ENCODE measurements around the gene ADAMTS8.

The ADAMTS8 gene

GRCh38 chr11:130436171-130436570 lies 7.8 kb upstream of the ADAMTS8 start:
- peaks cover 20% of the 10 kb centered on the region for H3K4me1 ChIP-seq (ENCODE audit: low read length)
- H3K4me2 ChIP-seq (ENCODE audit: low read length) = no peak overlapping the region
- H3K36me3 ChIP-seq (replicated peaks; ENCODE audit: low read depth, low read length) = no peaks in the 10 kb centered on the region
- TF ChIP-seq CTCF (IDR thresholded peaks at IDR 0.05; ENCODE audit: low read depth, low read length) = no peak
- no peak for TF ChIP-seq EZH2phosphoT487 (IDR thresholded peaks at IDR 0.05; ENCODE audit: low read depth)
- no peaks in the 10 kb centered on the region for H3K27me3 ChIP-seq (ENCODE audit: low read depth, low read length)
- no peaks in the 10 kb centered on the region for H3K9me3 ChIP-seq (ENCODE audit: insufficient read depth, low read length)
- H3K79me2 ChIP-seq (ENCODE audit: low read length) = no peaks in the 10 kb centered on the region
- H3K4me3 ChIP-seq (ENCODE audit: low read length) = no peak overlapping the region
- H4K20me1 ChIP-seq (ENCODE audit: insufficient read depth, low read length) = no peaks in the 10 kb centered on the region
- no peak overlapping the region for H3K9ac ChIP-seq (ENCODE audit: low read length)
- H3K27ac ChIP-seq (ENCODE audit: low read length) = no peak overlapping the region
- no peak overlapping the region for H2AFZ ChIP-seq (ENCODE audit: low read depth, low read length)

- Histone ChIP-seq H3K9me3 (ENCODE audit: insufficient read depth, low read length) (no peaks in the 10 kb centered on the region), H2AFZ (ENCODE audit: low read depth, low read length) (no peak overlapping the region), H3K36me3 (replicated peaks; ENCODE audit: low read depth, low read length) (no peaks in the 10 kb centered on the region), H3K9ac (ENCODE audit: low read length) (peak overlapping the region; percentile 17; the same call in 1 of the 2 replicates), H3K4me3 (ENCODE audit: low read length) (no peak overlapping the region), H3K4me1 (ENCODE audit: low read length) (peaks cover 20% of the 10 kb centered on the region), H3K79me2 (ENCODE audit: low read length) (no peaks in the 10 kb centered on the region), H4K20me1 (ENCODE audit: insufficient read depth, low read length) (no peaks in the 10 kb centered on the region), H3K27me3 (ENCODE audit: low read depth, low read length) (no peaks in the 10 kb centered on the region), H3K4me2 (ENCODE audit: low read length) (peak overlapping the region; percentile 90), H3K27ac (ENCODE audit: low read length) (no peak overlapping the region)
- TF ChIP-seq EZH2phosphoT487 (IDR thresholded peaks at IDR 0.05; ENCODE audit: low read depth) = no peak
- TF ChIP-seq CTCF (IDR thresholded peaks at IDR 0.05; ENCODE audit: low read depth, low read length) = no peak
These were observed 7.3 kb upstream of the ADAMTS8 start for GRCh38 chr11:130435671-130436070.

- Histone ChIP-seq H3K27me3 (ENCODE audit: low read depth, low read length) (peaks cover 6% of the 10 kb centered on the region), H3K4me2 (ENCODE audit: low read length) (peak overlapping the region; percentile 90), H4K20me1 (ENCODE audit: insufficient read depth, low read length) (no peaks in the 10 kb centered on the region), H3K79me2 (ENCODE audit: low read length) (no peaks in the 10 kb centered on the region), H3K36me3 (replicated peaks; ENCODE audit: low read depth, low read length) (no peaks in the 10 kb centered on the region), H3K27ac (ENCODE audit: low read length) (peak overlapping the region; percentile 25; the same call in 1 of the 2 replicates), H3K9ac (ENCODE audit: low read length) (peak overlapping the region; percentile 82), H3K4me3 (ENCODE audit: low read length) (peak overlapping the region; percentile 83), H2AFZ (ENCODE audit: low read depth, low read length) (peak overlapping the region; percentile 90), H3K9me3 (ENCODE audit: insufficient read depth, low read length) (no peaks in the 10 kb centered on the region), H3K4me1 (ENCODE audit: low read length) (peaks cover 20% of the 10 kb centered on the region)
- TF ChIP-seq CTCF (IDR thresholded peaks at IDR 0.05; ENCODE audit: low read depth, low read length) (peak; percentile 78), EZH2phosphoT487 (IDR thresholded peaks at IDR 0.05; ENCODE audit: low read depth) (no peak)
These were observed 6.3 kb upstream of the ADAMTS8 start for GRCh38 chr11:130434521-130435223.

GRCh38 chr11:130433357-130433756 lies 4.9 kb upstream of the ADAMTS8 start:
- no peak overlapping the region for H3K4me3 ChIP-seq (ENCODE audit: low read length)
- TF ChIP-seq CTCF (IDR thresholded peaks at IDR 0.05; ENCODE audit: low read depth, low read length) (no peak), EZH2phosphoT487 (IDR thresholded peaks at IDR 0.05; ENCODE audit: low read depth) (no peak)
- no peak overlapping the region for H3K9ac ChIP-seq (ENCODE audit: low read length)
- H3K4me1 ChIP-seq (ENCODE audit: low read length) = peaks cover 20% of the 10 kb centered on the region
- H3K27me3 ChIP-seq (ENCODE audit: low read depth, low read length) = peaks cover 11% of the 10 kb centered on the region
- H3K36me3 ChIP-seq (replicated peaks; ENCODE audit: low read depth, low read length) = no peaks in the 10 kb centered on the region
- H3K9me3 ChIP-seq (ENCODE audit: insufficient read depth, low read length) = no peaks in the 10 kb centered on the region
- H3K27ac ChIP-seq (ENCODE audit: low read length) = no peak overlapping the region
- no peaks in the 10 kb centered on the region for H4K20me1 ChIP-seq (ENCODE audit: insufficient read depth, low read length)
- H3K79me2 ChIP-seq (ENCODE audit: low read length) = no peaks in the 10 kb centered on the region
- no peak overlapping the region for H3K4me2 ChIP-seq (ENCODE audit: low read length)
- no peak overlapping the region for H2AFZ ChIP-seq (ENCODE audit: low read depth, low read length)

Measured in OCI-LY3 (cell line).